HepG2 (cell line): ENCODE results near the gene RNF123.

Experiments
- EZH2 ChIP-seq: conservative IDR thresholded peaks from 2 replicates; pipeline ENCODE4 v1.6.1; 2012; ENCODE audit warnings: mild to moderate bottlenecking, low read depth, low read length, moderate library complexity
- IRX3 ChIP-seq: sonication (generic); formaldehyde crosslinking; IDR thresholded peaks from 2 replicates; pipeline ENCODE4 v1.8.1; 2023; ENCODE audit warnings: mild to moderate bottlenecking, low read depth, missing genetic modification reagents, borderline replicate concordance
- SIX4 ChIP-seq: sonication (generic); formaldehyde crosslinking; IDR thresholded peaks from 2 replicates; pipeline ENCODE4 v1.4.0; 2020; ENCODE audit warnings: missing genetic modification reagents
- ZNF20 ChIP-seq: sonication (generic); formaldehyde crosslinking; IDR thresholded peaks from 2 replicates; pipeline ENCODE4 v1.4.0; 2020; ENCODE audit warnings: mild to moderate bottlenecking, moderate library complexity, missing genetic modification reagents
- TF ChIP-seq, protein P1 (sequence below): fragments of 450-650 bp; IDR thresholded peaks from 2 replicates; pipeline ENCODE4 v1.6.1; 2016
- TF ChIP-seq, protein P2 (sequence below): sonication (generic); formaldehyde crosslinking; IDR thresholded peaks from 2 replicates; pipeline ENCODE4 v1.8.0; 2022; ENCODE audit warnings: missing genetic modification reagents, mild to moderate bottlenecking, borderline replicate concordance

DNA sequence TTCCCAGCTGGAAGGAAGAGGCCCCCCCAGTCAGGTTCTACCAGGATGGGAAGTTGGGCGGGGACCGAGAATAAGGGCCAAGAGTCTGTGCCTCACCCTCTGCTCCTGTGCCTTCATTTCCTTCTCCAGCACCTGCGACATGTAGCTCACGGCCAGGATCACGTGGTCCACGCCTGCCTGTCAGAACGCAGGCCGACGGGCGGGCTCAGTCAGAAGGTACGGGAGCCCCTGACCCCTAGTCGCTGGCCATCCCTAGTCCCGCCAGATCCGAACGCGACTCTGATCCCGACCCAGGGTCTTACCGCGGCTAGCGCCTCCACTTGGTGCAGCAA lies 33.9 kb downstream of the RNF123 start:
- TF ChIP-seq, protein P1, sequence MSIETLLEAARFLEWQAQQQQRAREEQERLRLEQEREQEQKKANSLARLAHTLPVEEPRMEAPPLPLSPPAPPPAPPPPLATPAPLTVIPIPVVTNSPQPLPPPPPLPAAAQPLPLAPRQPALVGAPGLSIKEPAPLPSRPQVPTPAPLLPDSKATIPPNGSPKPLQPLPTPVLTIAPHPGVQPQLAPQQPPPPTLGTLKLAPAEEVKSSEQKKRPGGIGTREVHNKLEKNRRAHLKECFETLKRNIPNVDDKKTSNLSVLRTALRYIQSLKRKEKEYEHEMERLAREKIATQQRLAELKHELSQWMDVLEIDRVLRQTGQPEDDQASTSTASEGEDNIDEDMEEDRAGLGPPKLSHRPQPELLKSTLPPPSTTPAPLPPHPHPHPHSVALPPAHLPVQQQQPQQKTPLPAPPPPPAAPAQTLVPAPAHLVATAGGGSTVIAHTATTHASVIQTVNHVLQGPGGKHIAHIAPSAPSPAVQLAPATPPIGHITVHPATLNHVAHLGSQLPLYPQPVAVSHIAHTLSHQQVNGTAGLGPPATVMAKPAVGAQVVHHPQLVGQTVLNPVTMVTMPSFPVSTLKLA = 0 out of 2 replicates have a peak, but pooled peaks have one; percentile 7
- TF ChIP-seq, protein P2, sequence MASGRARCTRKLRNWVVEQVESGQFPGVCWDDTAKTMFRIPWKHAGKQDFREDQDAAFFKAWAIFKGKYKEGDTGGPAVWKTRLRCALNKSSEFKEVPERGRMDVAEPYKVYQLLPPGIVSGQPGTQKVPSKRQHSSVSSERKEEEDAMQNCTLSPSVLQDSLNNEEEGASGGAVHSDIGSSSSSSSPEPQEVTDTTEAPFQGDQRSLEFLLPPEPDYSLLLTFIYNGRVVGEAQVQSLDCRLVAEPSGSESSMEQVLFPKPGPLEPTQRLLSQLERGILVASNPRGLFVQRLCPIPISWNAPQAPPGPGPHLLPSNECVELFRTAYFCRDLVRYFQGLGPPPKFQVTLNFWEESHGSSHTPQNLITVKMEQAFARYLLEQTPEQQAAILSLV (CRISPR knock-in tag) = 0 out of 2 replicates have a peak, but pooled peaks have one; percentile 1
- TF ChIP-seq ZNF20 (CRISPR knock-in tag) (no peak), EZH2 (no peak), SIX4 (no peak), IRX3 (CRISPR knock-in tag) (peak; percentile 3; the same call in 1 of the 2 replicates)
